C4-2B (cell line): ENCODE data around the gene PXT1.

ENCODE experiments used
- H3K27ac ChIP-seq: fragments of 450-650 bp; 2 replicates; pipeline ENCODE4 v1.5.1; 2017
- ZFX ChIP-seq: fragments of 450-650 bp; IDR thresholded peaks from 2 replicates; pipeline ENCODE4 v1.6.1; 2017
- TF ChIP-seq, protein P1 (sequence below): fragments of 450-650 bp; conservative IDR thresholded peaks from 2 replicates; pipeline ENCODE4 v1.5.1; 2017; ENCODE audit warnings: mild to moderate bottlenecking

The PXT1 gene

GRCh38 chr6:36387440-36388303 is 55.0 kb downstream of the PXT1 start, which contains the start of gene ETV7:
Gene ETV7, minus strand, starts transcription at chr6:36387669. Its CDS starts 128 bp downstream, at chr6:36387541.
- peak within 1 kb of the TSS; percentile 16; the same call in 1 of the 2 replicates for H3K27ac ChIP-seq
- TF ChIP-seq ZFX: no peak
- TF ChIP-seq, protein P1, sequence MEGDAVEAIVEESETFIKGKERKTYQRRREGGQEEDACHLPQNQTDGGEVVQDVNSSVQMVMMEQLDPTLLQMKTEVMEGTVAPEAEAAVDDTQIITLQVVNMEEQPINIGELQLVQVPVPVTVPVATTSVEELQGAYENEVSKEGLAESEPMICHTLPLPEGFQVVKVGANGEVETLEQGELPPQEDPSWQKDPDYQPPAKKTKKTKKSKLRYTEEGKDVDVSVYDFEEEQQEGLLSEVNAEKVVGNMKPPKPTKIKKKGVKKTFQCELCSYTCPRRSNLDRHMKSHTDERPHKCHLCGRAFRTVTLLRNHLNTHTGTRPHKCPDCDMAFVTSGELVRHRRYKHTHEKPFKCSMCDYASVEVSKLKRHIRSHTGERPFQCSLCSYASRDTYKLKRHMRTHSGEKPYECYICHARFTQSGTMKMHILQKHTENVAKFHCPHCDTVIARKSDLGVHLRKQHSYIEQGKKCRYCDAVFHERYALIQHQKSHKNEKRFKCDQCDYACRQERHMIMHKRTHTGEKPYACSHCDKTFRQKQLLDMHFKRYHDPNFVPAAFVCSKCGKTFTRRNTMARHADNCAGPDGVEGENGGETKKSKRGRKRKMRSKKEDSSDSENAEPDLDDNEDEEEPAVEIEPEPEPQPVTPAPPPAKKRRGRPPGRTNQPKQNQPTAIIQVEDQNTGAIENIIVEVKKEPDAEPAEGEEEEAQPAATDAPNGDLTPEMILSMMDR: no peak

DNA sequence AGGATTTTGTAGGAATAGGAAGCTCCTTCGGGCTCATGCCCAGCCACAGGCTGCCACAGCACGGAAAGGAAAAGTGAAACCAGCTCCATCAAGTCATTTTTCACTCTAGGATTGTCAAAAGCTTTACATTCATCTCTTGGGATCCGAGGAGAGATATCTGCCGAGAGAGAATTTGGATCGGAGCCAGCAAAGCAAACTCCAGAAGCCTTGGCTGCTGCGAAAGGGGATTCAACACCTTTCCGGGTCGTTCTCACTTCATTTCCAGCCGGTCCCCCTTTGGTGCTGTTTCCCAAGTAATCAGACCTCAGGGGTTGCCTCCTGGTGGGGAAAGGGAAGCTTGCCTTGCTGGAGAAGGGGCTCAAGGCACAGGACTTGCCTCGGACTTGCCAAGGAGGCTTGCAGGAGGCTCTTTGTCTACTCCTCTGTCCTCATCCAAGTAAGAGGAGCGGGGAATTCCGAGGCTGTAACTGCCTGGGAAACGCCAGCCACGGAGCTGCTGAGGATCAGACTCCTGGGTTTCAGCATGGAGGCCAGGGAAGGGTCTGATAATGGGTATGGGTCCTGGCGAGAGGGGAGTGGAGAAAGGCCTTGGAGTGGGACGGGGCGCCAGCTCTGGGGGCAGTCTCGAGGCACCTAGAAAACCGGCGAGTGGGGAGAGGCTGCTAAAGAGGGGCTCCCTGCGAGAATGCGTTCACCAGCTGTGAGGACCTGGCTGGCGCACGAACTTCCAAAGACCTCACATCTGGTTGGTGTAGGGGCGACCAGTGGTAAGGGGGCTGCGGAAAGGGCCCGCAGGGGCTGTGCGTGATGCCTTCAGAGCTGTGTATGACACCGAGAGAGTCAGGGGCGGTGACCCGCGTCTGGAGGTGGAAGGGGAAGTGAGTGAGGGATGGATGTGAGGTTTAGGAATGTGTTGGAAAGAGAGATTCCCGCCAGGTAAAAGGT is 55.9 kb downstream of the PXT1 start:
- peak overlapping the region; percentile 16; the same call in 1 of the 2 replicates for H3K27ac ChIP-seq
- TF ChIP-seq, protein P1: no peak
- no peak for TF ChIP-seq ZFX

GRCh38 chr6:36384095-36384494 is 58.6 kb downstream of the PXT1 start:
- no peak overlapping the region for H3K27ac ChIP-seq
- TF ChIP-seq ZFX: no peak
- TF ChIP-seq, protein P1: no peak

DNA sequence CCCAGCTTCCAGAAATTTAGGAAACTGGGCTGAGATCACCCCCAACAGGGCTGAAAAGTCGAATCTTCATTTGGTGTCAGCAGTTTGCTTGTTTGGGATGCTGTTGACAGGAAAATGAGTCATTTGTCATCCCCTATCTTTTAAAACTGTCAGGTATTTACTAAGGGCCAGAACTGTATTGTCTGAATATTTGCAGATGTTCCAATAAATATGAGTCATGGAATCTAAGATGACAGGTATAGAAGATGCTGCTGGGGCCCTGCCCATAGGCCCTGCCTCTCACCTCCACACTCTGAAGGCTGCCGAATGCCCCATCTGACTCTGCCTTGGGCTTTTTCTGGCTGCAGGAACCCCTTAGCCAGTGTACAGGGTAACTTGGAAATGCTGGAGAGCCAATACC is 59.0 kb downstream of the PXT1 start:
- TF ChIP-seq ZFX: no peak
- TF ChIP-seq, protein P1: no peak
- no peak overlapping the region for H3K27ac ChIP-seq

GRCh38 chr6:36382976-36383375 is 59.7 kb downstream of the PXT1 start:
- TF ChIP-seq, protein P1: no peak
- TF ChIP-seq ZFX: no peak
- no peak overlapping the region for H3K27ac ChIP-seq

GRCh38 chr6:36381502-36382389 is 60.9 kb downstream of the PXT1 start:
- H3K27ac ChIP-seq: no peak overlapping the region
- TF ChIP-seq ZFX: no peak
- TF ChIP-seq, protein P1: no peak
